ENCODE measurements around the gene PIK3R3. TPM values are rescaled to one million over a fixed set of nuclear protein-coding genes. Genes with fewer than 3 reads are reported as not detected.
A peak's percentile ranks its signal among the peaks of the same experiment; 100 is the strongest.

Gene PIK3R3
- total and polyA plus RNA-seq, 9 of the 15 experiments (the other 6 are each of a cell fraction or from before 2014, with no cell fraction given): 1.4 to 7.7 (median 4.6) TPM

DNA sequence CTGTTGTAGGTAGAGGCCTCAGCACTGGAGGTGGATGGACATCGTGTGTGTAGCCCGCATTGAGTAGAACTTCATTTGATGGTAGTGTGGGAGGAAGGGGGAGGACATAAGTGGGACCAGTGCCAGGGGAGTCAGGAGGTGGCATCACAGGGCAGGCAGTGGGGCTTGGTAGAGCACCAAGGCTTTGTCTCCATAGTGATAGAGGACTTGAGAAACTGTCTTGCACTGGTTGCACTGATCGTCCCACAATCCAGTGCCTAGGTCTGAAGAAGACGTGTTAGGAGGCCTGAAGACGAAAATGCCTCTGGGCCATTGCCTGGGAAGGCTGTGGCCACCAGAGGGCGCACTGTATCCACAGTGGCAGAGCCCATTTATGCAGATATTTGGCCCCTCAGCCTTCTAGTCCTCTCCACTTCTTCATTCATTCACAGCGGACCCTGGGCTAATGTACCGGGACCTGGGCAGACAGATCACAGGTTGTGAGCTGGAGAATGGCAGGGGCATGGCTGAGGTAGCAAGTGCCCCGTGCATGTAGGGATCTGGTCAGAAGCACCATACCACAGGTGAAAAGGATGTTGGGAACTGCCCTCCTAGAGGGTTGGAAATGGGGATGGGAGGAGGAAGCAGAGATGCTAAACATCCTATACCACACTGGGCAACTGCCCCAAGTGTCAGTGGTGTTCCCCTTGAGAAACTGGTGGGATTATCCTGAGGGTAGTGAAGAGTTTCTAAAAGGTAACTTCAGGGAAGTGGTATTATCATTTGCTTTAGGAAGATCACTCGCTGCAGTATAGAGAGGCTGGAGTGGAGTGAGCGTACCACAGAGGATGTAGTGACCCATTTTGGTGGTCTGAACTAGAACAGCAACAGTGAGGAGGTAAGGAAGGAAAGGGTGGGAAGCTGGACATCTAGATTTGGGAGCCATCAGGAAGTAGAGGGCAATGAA is 95.3 kb downstream of the PIK3R3 start (continued):
- TF ChIP-seq, protein P1, sequence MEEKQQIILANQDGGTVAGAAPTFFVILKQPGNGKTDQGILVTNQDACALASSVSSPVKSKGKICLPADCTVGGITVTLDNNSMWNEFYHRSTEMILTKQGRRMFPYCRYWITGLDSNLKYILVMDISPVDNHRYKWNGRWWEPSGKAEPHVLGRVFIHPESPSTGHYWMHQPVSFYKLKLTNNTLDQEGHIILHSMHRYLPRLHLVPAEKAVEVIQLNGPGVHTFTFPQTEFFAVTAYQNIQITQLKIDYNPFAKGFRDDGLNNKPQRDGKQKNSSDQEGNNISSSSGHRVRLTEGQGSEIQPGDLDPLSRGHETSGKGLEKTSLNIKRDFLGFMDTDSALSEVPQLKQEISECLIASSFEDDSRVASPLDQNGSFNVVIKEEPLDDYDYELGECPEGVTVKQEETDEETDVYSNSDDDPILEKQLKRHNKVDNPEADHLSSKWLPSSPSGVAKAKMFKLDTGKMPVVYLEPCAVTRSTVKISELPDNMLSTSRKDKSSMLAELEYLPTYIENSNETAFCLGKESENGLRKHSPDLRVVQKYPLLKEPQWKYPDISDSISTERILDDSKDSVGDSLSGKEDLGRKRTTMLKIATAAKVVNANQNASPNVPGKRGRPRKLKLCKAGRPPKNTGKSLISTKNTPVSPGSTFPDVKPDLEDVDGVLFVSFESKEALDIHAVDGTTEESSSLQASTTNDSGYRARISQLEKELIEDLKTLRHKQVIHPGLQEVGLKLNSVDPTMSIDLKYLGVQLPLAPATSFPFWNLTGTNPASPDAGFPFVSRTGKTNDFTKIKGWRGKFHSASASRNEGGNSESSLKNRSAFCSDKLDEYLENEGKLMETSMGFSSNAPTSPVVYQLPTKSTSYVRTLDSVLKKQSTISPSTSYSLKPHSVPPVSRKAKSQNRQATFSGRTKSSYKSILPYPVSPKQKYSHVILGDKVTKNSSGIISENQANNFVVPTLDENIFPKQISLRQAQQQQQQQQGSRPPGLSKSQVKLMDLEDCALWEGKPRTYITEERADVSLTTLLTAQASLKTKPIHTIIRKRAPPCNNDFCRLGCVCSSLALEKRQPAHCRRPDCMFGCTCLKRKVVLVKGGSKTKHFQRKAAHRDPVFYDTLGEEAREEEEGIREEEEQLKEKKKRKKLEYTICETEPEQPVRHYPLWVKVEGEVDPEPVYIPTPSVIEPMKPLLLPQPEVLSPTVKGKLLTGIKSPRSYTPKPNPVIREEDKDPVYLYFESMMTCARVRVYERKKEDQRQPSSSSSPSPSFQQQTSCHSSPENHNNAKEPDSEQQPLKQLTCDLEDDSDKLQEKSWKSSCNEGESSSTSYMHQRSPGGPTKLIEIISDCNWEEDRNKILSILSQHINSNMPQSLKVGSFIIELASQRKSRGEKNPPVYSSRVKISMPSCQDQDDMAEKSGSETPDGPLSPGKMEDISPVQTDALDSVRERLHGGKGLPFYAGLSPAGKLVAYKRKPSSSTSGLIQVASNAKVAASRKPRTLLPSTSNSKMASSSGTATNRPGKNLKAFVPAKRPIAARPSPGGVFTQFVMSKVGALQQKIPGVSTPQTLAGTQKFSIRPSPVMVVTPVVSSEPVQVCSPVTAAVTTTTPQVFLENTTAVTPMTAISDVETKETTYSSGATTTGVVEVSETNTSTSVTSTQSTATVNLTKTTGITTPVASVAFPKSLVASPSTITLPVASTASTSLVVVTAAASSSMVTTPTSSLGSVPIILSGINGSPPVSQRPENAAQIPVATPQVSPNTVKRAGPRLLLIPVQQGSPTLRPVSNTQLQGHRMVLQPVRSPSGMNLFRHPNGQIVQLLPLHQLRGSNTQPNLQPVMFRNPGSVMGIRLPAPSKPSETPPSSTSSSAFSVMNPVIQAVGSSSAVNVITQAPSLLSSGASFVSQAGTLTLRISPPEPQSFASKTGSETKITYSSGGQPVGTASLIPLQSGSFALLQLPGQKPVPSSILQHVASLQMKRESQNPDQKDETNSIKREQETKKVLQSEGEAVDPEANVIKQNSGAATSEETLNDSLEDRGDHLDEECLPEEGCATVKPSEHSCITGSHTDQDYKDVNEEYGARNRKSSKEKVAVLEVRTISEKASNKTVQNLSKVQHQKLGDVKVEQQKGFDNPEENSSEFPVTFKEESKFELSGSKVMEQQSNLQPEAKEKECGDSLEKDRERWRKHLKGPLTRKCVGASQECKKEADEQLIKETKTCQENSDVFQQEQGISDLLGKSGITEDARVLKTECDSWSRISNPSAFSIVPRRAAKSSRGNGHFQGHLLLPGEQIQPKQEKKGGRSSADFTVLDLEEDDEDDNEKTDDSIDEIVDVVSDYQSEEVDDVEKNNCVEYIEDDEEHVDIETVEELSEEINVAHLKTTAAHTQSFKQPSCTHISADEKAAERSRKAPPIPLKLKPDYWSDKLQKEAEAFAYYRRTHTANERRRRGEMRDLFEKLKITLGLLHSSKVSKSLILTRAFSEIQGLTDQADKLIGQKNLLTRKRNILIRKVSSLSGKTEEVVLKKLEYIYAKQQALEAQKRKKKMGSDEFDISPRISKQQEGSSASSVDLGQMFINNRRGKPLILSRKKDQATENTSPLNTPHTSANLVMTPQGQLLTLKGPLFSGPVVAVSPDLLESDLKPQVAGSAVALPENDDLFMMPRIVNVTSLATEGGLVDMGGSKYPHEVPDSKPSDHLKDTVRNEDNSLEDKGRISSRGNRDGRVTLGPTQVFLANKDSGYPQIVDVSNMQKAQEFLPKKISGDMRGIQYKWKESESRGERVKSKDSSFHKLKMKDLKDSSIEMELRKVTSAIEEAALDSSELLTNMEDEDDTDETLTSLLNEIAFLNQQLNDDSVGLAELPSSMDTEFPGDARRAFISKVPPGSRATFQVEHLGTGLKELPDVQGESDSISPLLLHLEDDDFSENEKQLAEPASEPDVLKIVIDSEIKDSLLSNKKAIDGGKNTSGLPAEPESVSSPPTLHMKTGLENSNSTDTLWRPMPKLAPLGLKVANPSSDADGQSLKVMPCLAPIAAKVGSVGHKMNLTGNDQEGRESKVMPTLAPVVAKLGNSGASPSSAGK (IDR thresholded peaks at IDR 0.05): no peak
- TF ChIP-seq, protein P2, sequence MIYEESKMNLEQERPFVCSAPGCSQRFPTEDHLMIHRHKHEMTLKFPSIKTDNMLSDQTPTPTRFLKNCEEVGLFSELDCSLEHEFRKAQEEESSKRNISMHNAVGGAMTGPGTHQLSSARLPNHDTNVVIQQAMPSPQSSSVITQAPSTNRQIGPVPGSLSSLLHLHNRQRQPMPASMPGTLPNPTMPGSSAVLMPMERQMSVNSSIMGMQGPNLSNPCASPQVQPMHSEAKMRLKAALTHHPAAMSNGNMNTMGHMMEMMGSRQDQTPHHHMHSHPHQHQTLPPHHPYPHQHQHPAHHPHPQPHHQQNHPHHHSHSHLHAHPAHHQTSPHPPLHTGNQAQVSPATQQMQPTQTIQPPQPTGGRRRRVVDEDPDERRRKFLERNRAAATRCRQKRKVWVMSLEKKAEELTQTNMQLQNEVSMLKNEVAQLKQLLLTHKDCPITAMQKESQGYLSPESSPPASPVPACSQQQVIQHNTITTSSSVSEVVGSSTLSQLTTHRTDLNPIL (CRISPR knock-in tag; IDR thresholded peaks at IDR 0.05): no peak
- TF ChIP-seq FOXK1 (CRISPR knock-in tag; IDR thresholded peaks at IDR 0.05; ENCODE audit: borderline replicate concordance): no peak
- no peak for TF ChIP-seq SIX5 (IDR thresholded peaks at IDR 0.05; ENCODE audit: borderline replicate concordance in 1 of 2, insufficient read depth in 1 of 2, low read depth in 1 of 2, low read length in 2 of 2)
- TF ChIP-seq, protein P3, sequence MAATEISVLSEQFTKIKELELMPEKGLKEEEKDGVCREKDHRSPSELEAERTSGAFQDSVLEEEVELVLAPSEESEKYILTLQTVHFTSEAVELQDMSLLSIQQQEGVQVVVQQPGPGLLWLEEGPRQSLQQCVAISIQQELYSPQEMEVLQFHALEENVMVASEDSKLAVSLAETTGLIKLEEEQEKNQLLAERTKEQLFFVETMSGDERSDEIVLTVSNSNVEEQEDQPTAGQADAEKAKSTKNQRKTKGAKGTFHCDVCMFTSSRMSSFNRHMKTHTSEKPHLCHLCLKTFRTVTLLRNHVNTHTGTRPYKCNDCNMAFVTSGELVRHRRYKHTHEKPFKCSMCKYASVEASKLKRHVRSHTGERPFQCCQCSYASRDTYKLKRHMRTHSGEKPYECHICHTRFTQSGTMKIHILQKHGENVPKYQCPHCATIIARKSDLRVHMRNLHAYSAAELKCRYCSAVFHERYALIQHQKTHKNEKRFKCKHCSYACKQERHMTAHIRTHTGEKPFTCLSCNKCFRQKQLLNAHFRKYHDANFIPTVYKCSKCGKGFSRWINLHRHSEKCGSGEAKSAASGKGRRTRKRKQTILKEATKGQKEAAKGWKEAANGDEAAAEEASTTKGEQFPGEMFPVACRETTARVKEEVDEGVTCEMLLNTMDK (IDR thresholded peaks at IDR 0.05; ENCODE audit: borderline replicate concordance, insufficient read depth, low read depth, low read length, poor library complexity, severe bottlenecking): peak; percentile 65
- no peak for TF ChIP-seq MCM7 (IDR thresholded peaks at IDR 0.05)
- TF ChIP-seq JUND (IDR thresholded peaks at IDR 0.05; ENCODE audit: borderline replicate concordance, low read depth, low read length): peak; percentile 45; the same call in 1 of the 2 replicates
- peak; percentile 58; the same call in 2 of the 3 replicates for TF ChIP-seq JUND (tag; IDR thresholded peaks at IDR 0.05; ENCODE audit: borderline replicate concordance, low read depth, low read length)

Measured in K562 (cell line).